GM12873 (cell line): ENCODE results near the gene GRIP1.

ENCODE experiments used
- TF ChIP-seq, protein P1 (sequence below): IDR thresholded peaks from 2 replicates; pipeline ENCODE4 v1.5.1; 2012; ENCODE audit warnings: low read depth, mild to moderate bottlenecking, moderate library complexity, low read length, control low read depth; ENCODE audit not compliant: insufficient read depth; ENCODE audit errors: missing control alignments

GRIP1 gene

DNA sequence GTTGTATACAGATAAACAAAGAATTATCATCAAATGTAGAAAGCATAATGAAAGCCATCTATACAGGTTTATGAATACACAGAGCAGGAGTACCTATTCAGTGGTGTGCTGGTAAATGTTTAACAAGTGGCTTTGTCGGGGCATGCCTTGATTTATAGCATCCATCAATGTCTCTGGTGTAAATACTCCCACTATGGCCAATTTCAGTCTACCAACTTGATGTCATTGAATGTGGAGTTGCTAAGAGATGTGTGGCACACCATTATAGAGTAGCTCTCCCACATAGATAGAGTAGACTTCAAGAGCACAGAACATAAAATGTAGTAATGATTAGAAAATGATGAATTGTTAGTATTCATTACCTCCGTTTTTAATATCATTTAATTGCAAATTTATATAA is 9.3 kb downstream of the GRIP1 start:
- TF ChIP-seq, protein P1, sequence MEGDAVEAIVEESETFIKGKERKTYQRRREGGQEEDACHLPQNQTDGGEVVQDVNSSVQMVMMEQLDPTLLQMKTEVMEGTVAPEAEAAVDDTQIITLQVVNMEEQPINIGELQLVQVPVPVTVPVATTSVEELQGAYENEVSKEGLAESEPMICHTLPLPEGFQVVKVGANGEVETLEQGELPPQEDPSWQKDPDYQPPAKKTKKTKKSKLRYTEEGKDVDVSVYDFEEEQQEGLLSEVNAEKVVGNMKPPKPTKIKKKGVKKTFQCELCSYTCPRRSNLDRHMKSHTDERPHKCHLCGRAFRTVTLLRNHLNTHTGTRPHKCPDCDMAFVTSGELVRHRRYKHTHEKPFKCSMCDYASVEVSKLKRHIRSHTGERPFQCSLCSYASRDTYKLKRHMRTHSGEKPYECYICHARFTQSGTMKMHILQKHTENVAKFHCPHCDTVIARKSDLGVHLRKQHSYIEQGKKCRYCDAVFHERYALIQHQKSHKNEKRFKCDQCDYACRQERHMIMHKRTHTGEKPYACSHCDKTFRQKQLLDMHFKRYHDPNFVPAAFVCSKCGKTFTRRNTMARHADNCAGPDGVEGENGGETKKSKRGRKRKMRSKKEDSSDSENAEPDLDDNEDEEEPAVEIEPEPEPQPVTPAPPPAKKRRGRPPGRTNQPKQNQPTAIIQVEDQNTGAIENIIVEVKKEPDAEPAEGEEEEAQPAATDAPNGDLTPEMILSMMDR: no peak

DNA sequence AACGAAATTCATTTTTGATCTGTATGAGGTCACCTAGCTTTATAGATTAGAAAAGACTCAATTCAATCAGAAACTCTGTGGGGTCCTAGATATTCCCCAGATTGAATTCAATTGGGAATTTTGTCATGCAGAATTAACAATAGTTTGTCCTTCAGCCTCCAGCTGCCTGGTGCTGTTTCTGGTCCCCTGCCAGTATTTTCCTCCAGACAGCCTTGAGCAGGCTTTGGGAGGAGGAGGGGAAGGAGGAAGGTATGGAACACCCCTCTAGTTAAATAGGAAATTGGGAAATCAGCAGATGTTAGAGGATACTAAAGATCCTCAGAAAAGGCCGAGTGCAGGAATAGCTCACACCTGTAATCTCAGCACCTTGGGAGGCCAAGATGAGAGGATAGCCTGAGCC is 10.6 kb downstream of the GRIP1 start:
- TF ChIP-seq, protein P1: no peak

DNA sequence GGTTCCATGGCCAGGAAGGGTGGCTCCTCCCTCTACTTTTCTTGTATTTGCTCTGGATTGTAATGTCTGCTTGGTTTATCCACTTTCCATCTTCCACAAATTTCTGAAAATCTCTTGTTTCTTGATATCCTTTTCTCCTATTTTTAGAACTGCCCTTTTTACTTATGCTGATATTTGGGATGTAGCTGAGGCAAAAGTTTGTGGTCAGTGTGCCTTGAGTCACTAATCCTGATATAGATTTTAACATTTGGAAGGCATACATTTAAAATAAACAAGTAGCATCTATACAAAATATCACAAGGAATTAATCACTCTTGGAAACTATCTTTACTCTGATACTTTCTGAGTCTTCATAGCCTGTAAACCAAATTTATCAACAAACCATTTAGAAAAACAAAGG is 11.0 kb downstream of the GRIP1 start:
- TF ChIP-seq, protein P1: no peak

DNA sequence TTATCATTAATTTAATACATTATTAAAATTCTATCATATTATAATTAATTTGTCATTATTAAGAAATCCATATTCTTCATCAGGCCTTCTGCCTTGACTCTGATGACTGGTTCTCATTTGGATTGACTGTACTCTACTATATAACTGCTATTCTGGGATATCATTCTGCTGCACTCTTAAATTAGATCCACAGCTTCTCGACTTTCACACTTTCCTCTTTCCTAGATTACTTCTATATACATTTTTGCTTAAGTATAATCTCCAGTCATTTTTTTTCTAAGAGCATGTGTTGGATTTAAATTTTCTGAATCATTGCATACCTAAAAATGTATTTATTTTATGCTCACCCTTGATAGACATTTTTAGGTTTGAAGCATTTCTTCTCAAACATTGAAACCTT is 12.4 kb downstream of the GRIP1 start:
- TF ChIP-seq, protein P1: no peak

DNA sequence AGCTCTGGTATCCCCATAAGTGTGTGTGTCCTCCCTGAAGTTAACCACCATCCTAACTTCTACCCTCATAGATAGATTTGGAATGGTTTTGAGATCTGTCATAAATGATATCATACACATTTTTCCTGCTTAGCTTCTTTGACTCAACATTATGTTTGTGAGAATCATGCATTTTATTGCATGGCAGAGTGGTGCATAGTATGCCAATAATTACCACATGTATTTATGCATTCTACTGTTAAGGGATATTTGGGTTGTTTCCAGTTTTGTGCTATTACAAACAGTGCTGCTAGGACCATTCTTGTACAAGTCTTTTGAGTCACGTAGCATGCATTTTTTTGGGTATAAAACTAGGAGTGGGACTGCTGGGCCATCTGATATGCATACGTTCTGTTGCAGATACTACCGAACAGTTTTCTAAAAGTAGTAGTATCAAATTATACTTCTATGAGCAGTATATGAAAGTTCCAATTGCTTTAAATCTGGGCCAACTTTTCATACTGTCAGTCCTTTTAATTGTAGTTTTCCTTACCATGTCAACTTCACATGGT is 13.4 kb downstream of the GRIP1 start:
- TF ChIP-seq, protein P1: no peak

DNA sequence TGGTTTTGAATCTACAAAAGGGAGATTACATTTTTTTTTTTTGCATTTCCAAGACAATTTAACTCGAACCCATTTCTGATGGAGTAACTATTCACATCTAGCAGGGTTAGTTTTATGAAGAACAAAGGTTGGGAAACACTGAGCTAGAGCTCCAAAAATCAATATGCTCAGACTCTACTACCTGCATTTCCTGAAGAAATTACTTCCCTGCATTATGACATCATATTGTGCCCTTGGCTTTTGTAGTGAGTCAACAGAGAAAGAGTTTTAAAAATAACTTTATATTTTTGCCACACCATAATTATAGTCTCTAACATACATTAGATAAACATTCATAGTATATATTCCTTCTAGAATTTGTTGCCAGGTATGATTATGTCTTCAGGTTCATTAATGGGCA is 14.8 kb downstream of the GRIP1 start:
- TF ChIP-seq, protein P1: no peak

DNA sequence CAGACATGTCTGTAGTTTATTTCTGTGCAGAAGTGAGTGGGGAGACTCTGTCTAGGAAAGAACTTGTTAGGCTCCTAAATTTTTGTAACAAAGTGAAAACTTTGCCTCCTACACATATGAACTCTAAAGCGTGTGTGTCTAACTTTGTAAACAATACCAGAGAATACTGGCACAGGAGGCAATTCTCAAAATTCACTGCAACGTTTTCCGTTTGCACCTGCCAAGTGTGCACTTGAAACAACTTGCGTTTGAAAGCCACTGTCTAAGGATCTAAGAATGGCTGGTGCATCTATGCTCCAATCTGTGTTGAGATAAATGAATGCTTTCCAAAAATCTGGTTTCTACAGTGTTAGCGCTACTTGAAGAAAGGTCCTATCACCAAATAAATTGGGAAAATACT is 15.3 kb downstream of the GRIP1 start:
- TF ChIP-seq, protein P1: no peak
